ENCODE measurements around the gene PIAS4. TPM values are rescaled to one million over a fixed set of nuclear protein-coding genes. Genes with fewer than 3 reads are reported as not detected.

Gene PIAS4
- total and polyA plus RNA-seq, 8 donors: 20.9 to 29.9 (median 24.2) TPM

DNA sequence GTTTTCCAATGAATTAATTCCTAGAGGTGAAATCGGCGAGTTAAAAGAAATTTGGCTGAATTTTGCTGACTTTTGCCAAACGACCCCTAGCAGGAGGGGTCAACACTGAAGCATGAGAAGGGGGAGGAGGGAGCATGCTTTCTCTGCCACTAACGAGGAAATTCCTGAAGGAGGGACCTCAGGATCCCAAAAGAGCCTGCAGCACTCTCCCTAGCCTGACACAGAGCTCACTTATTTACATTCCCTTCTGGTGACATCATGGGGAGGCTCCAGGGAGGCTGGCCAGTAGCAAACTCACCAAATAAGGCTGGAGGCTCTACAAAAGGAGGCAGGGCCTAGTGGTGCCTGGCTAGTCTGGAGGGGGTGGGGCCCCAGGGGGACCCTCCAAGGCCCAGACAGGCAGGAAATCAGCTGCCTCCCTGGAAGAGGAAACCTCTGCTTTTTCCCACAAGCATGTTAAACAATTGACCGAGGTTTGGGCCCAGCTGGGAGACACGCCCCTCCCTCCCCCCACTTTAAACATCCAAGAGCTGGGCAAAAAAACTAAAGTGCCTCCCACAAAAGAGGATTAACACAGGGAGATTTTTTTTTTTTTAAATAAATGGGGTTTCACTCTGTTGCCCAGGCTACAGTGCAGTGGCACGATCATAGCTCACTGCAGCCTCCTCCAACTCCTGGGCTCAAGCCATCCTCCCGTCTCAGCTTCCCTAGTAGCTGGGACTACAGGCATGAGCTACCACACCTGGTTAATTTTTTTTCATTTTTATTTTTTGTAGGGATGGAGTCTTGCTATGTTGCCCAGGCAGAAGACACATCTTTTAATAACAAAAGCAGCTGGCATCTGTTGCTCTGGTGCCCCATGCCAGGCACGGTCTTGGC, 38.7 kb upstream of the PIAS4 start:
- DNase-seq (peak in 3 of 4 donors; percentile 87 to 95 (median 90)), ATAC-seq (peak; percentile 80)
- peak overlapping the region; percentile 66 to 84 for H3K4me3 ChIP-seq
- TF ChIP-seq, protein P1, sequence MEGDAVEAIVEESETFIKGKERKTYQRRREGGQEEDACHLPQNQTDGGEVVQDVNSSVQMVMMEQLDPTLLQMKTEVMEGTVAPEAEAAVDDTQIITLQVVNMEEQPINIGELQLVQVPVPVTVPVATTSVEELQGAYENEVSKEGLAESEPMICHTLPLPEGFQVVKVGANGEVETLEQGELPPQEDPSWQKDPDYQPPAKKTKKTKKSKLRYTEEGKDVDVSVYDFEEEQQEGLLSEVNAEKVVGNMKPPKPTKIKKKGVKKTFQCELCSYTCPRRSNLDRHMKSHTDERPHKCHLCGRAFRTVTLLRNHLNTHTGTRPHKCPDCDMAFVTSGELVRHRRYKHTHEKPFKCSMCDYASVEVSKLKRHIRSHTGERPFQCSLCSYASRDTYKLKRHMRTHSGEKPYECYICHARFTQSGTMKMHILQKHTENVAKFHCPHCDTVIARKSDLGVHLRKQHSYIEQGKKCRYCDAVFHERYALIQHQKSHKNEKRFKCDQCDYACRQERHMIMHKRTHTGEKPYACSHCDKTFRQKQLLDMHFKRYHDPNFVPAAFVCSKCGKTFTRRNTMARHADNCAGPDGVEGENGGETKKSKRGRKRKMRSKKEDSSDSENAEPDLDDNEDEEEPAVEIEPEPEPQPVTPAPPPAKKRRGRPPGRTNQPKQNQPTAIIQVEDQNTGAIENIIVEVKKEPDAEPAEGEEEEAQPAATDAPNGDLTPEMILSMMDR (IDR thresholded peaks at IDR 0.05): no peak
- no peaks in the 10 kb centered on the region for H3K27me3 ChIP-seq
- H3K36me3 ChIP-seq: peaks cover 0 to 58% of the 10 kb centered on the region in 2 donors
- H3K4me1 ChIP-seq: peaks cover 20 to 55% of the 10 kb centered on the region in 2 donors
- H3K9me3 ChIP-seq: no peaks in the 10 kb centered on the region
- intact Hi-C loops (cut with DNase I): no loop called here
- peak overlapping the region; percentile 87 to 90 for H3K27ac ChIP-seq

DNA sequence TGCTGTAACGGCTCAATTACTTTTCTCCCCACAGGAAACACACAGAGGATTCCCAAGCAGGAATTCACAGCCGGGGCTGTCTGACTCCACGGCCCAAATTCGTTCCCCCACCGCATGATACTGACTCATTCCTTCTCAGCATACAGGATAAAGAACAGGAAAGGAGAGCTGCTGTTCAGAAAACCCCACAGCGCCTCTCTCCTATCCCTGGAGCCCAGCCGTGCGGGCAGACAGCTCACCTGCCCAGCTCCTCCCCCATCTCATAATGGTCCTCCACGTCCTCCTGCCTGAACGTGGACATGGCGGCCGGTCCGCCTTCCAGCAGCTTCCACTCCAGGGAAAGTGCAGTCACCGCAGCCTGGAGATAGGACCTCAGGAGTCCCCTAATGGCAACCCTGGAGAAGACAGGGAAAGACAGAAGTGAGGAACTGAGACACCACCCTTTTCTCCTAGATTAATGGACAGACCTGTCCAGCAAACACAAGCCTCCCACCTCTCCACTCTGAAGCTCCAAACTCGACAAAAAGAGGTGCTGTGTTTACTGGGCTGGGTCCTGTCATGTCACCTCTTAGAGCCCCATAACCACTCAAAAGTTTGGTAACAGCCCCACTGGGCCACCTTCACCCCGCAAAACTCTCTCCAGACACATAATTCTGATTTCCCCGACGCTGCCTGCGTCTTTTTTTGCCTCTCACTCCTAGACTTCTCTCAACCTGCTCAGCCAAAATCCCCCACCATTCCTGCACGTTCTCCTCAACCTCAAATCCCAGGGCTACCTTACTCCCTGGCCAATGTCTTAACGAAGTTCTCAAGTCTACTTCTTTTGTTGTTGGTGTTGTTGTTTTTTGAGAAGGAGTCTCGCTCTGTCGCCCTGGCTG, 37.9 kb upstream of the PIAS4 start:
- no peaks in the 10 kb centered on the region for H3K27me3 ChIP-seq
- DNase-seq (no peak), ATAC-seq (peak; percentile 20)
- H3K4me1 ChIP-seq: peaks cover 20 to 55% of the 10 kb centered on the region in 2 donors
- TF ChIP-seq, protein P1 (IDR thresholded peaks at IDR 0.05): no peak
- H3K27ac ChIP-seq: peak overlapping the region; percentile 87 to 90
- no peaks in the 10 kb centered on the region for H3K9me3 ChIP-seq
- H3K36me3 ChIP-seq: peaks cover 0 to 49% of the 10 kb centered on the region in 2 donors
- intact Hi-C loops (cut with DNase I): no loop called here
- peak overlapping the region; percentile 66 to 84 for H3K4me3 ChIP-seq

DNA sequence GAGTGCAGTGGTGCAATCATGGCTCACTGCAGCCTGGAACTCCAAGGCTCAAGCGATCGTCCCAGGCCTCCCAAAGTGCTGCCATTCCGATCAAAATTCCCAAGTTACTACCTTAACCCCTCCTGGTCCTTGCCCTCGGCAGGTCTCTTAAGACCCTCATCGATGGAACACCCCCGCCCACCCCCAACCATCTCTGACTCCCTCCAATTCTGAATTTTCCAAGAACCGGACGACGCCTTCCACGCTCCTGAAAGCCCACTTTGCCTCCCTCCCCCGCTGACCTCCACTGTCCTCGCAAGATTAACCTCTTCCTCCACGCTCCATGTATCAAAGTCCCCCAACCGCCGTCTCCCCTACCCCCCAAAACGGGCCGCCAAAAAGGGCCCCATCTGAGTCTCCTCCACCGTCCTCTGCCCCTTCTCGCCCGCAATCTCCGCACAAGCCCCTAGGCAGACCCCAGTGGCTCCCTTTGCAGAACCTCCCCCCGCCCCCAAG, 37.2 kb upstream of the PIAS4 start:
- DNase-seq (no peak), ATAC-seq (no peak)
- TF ChIP-seq, protein P1 (IDR thresholded peaks at IDR 0.05): no peak
- Histone ChIP-seq H3K4me1 (peaks cover 20 to 48% of the 10 kb centered on the region in 2 donors), H3K9me3 (no peaks in the 10 kb centered on the region), H3K36me3 (peaks cover 0 to 47% of the 10 kb centered on the region in 2 donors), H3K27ac (peak overlapping the region; percentile 87 to 90), H3K4me3 (peak overlapping the region; percentile 66 to 84), H3K27me3 (no peaks in the 10 kb centered on the region)
- intact Hi-C loops (cut with DNase I): no loop called here

DNA sequence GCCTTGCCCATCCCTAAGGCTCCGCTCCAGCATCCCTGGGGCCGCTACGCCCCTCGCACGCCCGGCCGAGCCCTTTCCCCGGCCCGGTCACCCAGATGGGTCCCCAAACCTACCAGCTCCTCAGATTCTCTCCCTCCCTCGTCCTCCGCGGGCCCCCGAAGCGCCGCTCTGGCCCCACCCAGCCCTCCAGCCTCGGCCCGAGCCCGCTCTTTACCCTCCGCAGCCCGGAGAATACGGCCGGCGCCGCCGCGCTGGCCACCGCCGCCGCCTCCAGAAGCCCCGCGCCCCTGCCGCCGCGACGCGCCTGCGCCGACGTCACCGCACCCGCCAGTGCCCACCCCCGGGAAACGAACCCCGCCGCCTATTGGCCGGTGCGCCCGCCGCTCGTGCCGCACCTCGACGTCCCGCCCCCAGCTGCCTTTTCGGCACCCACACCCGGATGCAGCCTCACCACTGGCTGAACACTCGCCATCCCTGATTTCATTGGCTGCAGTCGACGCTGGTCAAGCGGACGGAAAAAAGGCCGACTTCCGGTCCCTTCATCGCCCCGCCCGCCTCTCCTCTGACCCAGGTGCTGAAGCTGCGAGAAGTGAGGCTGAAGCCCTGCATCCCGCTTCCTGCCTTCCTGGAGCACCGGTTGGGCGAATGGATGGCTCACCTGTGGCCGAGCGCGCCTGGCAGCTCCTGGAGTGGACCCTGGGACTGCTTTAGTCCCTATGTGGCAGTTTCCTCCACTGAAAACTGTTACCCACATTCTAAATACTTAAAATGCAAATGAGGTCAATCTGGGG, 36.5 kb upstream of the PIAS4 start, which contains the start of gene DAPK3:
DAPK3 (minus strand) TSS at position 292 of the 791 bp plus-strand sequence. CDS start 1,364 bp downstream, outside the sequence.
- peak within 1 kb of the TSS; percentile 87 to 90 for H3K27ac ChIP-seq
- ATAC-seq (peak; percentile 88), DNase-seq (peak; percentile 93 to 98 (median 98))
- H3K27me3 ChIP-seq: no peaks in the 10 kb centered on the region
- intact Hi-C loops (cut with DNase I): no loop called here
- TF ChIP-seq, protein P1 (IDR thresholded peaks at IDR 0.05): no peak
- peak within 1 kb of the TSS; percentile 66 to 84 for H3K4me3 ChIP-seq
- no peaks in the 10 kb centered on the region for H3K9me3 ChIP-seq
- H3K36me3 ChIP-seq: peaks cover 0 to 47% of the 10 kb centered on the region in 2 donors
- peaks cover 20 to 48% of the 10 kb centered on the region in 2 donors for H3K4me1 ChIP-seq
